T-helper 1 cell treated with Interleukin-12 subunit alpha and Interleukin-12 subunit beta and Interleukin-4 antibody, amounts not matched to agents 30 μg/mL and 1 μg/mL, for 36 hours (primary cell): ENCODE results near the gene ARHGAP26.
A peak's percentile ranks its signal among the peaks of the same experiment; 100 is the strongest.

ENCODE experiments used
- H3K27ac Mint-ChIP-seq: one replicate; pipeline ENCODE4 v1.8.0; 2021; ENCODE audit warnings: mild to moderate bottlenecking, mixed read lengths
- H3K27me3 Mint-ChIP-seq: one replicate; pipeline ENCODE4 v1.8.0; 2021; ENCODE audit warnings: low read depth, mixed read lengths
- H3K36me3 Mint-ChIP-seq: one replicate; pipeline ENCODE4 v1.8.0; 2021; ENCODE audit warnings: low read depth, mixed read lengths
- H3K4me1 Mint-ChIP-seq: one replicate; pipeline ENCODE4 v1.8.0; 2021; ENCODE audit warnings: low read depth, mixed read lengths
- H3K4me3 Mint-ChIP-seq: one replicate; pipeline ENCODE4 v1.8.0; 2021; ENCODE audit warnings: mild to moderate bottlenecking, moderate library complexity, mixed read lengths
- H3K9me3 Mint-ChIP-seq: one replicate; pipeline ENCODE4 v1.8.0; 2021; ENCODE audit warnings: mixed read lengths

Gene ARHGAP26

GRCh38 chr5:142845954-142846398, 75.8 kb downstream of the ARHGAP26 start:
- H3K36me3 Mint-ChIP-seq: peaks cover 2% of the 10 kb centered on the region
- peak overlapping the region; percentile 16 for H3K4me3 Mint-ChIP-seq
- no peaks in the 10 kb centered on the region for H3K9me3 Mint-ChIP-seq
- H3K4me1 Mint-ChIP-seq: peaks cover 33% of the 10 kb centered on the region
- H3K27ac Mint-ChIP-seq: peak overlapping the region; percentile 58
- H3K27me3 Mint-ChIP-seq: no peaks in the 10 kb centered on the region

DNA sequence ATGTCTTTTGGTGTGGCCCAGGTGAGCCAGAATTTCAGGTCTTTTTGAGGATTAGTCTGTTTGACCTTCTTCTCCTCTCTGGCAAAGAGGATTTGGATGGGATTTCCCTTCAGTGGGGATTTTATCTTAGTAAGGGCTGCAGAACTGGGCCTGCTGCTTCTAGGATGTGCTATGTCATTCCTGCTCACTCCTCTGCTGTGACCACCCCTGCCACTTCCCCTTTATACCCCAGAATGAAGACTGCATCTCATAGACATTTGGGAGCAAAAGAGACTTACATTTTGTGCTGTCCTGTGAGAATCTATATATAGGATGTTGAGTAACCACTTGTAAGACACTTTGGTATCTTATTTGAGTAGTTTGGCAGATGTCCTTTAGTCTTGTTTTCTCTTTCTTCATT, 76.2 kb downstream of the ARHGAP26 start:
- H3K4me1 Mint-ChIP-seq: peaks cover 33% of the 10 kb centered on the region

DNA sequence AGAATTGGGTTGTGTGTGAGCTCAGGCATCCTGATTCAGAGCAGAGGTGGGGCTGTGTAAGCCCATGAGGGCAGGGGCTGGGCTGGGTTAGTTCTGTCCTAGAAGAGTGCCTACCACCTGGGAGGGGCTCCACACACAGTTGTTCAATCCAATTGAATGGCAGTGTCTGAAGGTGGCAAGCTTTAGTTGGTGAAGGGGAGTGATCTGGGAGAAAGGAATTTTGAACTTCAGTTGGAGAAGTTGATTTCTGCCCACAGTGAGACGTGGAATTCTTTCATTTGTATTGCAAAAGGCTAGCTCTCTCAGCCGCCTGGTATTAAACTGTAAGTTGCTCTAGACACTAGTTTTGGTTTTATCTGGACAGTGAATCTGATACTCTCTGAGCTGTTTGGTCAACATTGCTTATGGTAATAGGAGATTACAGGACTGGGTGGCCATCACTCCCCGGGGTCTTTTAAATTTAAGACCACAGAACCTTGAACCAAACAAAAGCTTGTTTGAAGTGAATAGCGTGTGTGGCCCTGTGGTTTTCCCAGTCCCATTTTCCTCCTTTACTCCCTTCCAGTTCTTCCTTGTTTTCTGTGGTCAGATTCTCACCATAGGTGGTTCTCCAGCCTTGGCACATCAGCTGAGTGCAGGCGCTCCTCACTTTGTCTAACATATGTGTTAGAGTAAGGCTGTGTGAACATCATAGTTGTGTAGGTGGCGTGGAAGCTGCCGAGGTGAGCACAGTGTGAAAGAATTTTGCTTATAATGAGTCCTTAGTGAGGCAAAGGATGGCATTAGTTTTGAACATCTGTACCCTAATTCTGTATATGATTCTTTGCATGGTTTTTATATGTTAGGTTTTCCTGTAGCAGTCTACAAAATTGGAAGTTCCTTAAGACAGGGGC, 78.0 kb downstream of the ARHGAP26 start:
- Mint-ChIP-seq H3K9me3 (no peaks in the 10 kb centered on the region), H3K4me1 (peaks cover 33% of the 10 kb centered on the region), H3K27me3 (no peaks in the 10 kb centered on the region), H3K4me3 (no peak overlapping the region), H3K36me3 (peaks cover 2% of the 10 kb centered on the region), H3K27ac (no peak overlapping the region)

More for the DNA sequence above, 76.2 kb downstream of the ARHGAP26 start:
- H3K4me3 Mint-ChIP-seq: no peak overlapping the region
- H3K9me3 Mint-ChIP-seq: no peaks in the 10 kb centered on the region
- no peaks in the 10 kb centered on the region for H3K27me3 Mint-ChIP-seq
- peaks cover 2% of the 10 kb centered on the region for H3K36me3 Mint-ChIP-seq
- H3K27ac Mint-ChIP-seq: no peak overlapping the region

- peaks cover 28% of the 10 kb centered on the region for H3K4me1 Mint-ChIP-seq
- peaks cover 2% of the 10 kb centered on the region for H3K36me3 Mint-ChIP-seq
- no peaks in the 10 kb centered on the region for H3K27me3 Mint-ChIP-seq
- H3K4me3 Mint-ChIP-seq: no peak overlapping the region
- peak overlapping the region; percentile 28 for H3K27ac Mint-ChIP-seq
- H3K9me3 Mint-ChIP-seq: no peaks in the 10 kb centered on the region
Observed at GRCh38 chr5:142849466-142849865, 79.3 kb downstream of the ARHGAP26 start.

DNA sequence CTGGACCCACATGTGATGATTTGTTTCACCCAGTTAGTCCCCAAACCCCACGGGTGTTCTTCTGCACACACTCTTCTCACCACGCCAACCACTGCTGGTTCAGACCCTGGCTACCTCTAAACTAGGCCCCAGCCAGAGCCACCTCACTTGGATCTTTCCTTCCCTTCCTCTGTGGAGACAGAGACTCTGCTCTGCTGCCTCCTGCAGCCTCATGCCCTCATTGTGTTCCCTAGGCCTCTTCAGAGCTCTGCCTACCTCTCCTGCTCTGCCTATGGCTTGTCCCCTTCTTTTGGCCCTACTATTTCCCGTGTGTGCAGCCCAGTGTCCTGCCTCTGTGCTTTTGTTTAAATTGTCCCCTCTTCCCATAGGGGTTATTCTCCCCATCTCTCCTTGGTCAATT, 79.7 kb downstream of the ARHGAP26 start:
- H3K36me3 Mint-ChIP-seq: peaks cover 2% of the 10 kb centered on the region
- no peak overlapping the region for H3K4me3 Mint-ChIP-seq
- H3K27ac Mint-ChIP-seq: no peak overlapping the region
- H3K27me3 Mint-ChIP-seq: no peaks in the 10 kb centered on the region
- no peaks in the 10 kb centered on the region for H3K9me3 Mint-ChIP-seq
- H3K4me1 Mint-ChIP-seq: peaks cover 27% of the 10 kb centered on the region

- Mint-ChIP-seq H3K27me3 (no peaks in the 10 kb centered on the region), H3K4me1 (peaks cover 12% of the 10 kb centered on the region), H3K9me3 (no peaks in the 10 kb centered on the region), H3K27ac (no peak overlapping the region), H3K4me3 (no peak overlapping the region), H3K36me3 (peaks cover 2% of the 10 kb centered on the region)
Observed at GRCh38 chr5:142851731-142852130, 81.6 kb downstream of the ARHGAP26 start.

- Mint-ChIP-seq H3K27me3 (no peaks in the 10 kb centered on the region), H3K4me1 (peaks cover 15% of the 10 kb centered on the region), H3K27ac (no peak overlapping the region)
Observed at GRCh38 chr5:142852416-142853198, 82.4 kb downstream of the ARHGAP26 start.

DNA sequence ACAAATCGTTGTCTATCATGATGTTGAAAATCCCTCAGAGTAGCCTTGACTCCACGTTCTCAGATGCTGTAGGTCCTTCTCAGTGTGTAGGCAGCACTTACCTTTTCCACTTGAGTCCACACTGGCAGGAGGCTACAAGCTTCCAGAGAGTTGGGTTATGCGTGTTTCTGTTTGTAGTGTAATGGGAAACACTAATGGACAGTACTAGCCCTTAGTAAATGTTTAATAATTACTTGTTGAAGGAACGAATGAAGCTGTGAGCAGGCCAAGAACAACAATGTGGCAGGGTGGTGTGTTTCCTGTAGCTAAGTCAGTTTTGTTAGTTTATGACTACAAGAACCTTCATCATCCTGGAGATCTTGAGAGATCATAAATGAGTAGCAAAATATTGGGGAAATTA, 83.5 kb downstream of the ARHGAP26 start:
- no peaks in the 10 kb centered on the region for H3K9me3 Mint-ChIP-seq
- H3K4me1 Mint-ChIP-seq: peaks cover 18% of the 10 kb centered on the region
- peaks cover 2% of the 10 kb centered on the region for H3K36me3 Mint-ChIP-seq
- H3K27me3 Mint-ChIP-seq: no peaks in the 10 kb centered on the region
- H3K4me3 Mint-ChIP-seq: no peak overlapping the region
- H3K27ac Mint-ChIP-seq: no peak overlapping the region

More at GRCh38 chr5:142852416-142853198, 82.4 kb downstream of the ARHGAP26 start:
- Mint-ChIP-seq H3K9me3 (no peaks in the 10 kb centered on the region), H3K4me3 (no peak overlapping the region), H3K36me3 (peaks cover 2% of the 10 kb centered on the region)

DNA sequence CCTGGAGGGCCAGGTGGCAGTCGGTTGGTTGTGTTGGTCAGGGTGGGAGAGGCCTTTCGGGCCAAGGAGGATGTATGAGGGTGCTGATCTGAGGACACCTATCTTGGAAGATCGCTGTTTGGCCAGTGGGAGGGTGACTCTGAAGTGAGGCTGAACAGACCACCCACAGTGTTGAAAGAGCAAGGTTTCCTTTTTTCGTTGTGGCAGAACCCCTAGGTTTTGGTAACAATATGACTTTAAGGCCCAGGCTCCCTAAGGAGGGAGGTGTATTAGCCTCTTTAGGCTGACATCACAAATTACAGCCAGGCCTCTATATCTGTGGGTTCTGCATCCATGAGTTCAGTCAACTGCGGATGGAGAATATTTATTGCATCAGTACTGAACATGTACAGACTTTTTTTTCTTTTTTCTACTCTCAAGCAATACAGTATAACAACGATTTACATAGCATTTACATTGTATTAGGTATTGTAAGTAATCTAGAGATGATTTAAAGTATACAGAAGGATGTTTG, 86.1 kb downstream of the ARHGAP26 start:
- no peak overlapping the region for H3K27ac Mint-ChIP-seq
- H3K27me3 Mint-ChIP-seq: no peaks in the 10 kb centered on the region
- no peaks in the 10 kb centered on the region for H3K9me3 Mint-ChIP-seq
- H3K4me1 Mint-ChIP-seq: peaks cover 8% of the 10 kb centered on the region
- no peak overlapping the region for H3K4me3 Mint-ChIP-seq
- H3K36me3 Mint-ChIP-seq: no peaks in the 10 kb centered on the region

- Mint-ChIP-seq H3K9me3 (no peaks in the 10 kb centered on the region), H3K4me3 (no peak overlapping the region), H3K36me3 (no peaks in the 10 kb centered on the region), H3K27ac (no peak overlapping the region), H3K27me3 (no peaks in the 10 kb centered on the region), H3K4me1 (peaks cover 8% of the 10 kb centered on the region)
Observed at GRCh38 chr5:142857405-142857804, 87.2 kb downstream of the ARHGAP26 start.

DNA sequence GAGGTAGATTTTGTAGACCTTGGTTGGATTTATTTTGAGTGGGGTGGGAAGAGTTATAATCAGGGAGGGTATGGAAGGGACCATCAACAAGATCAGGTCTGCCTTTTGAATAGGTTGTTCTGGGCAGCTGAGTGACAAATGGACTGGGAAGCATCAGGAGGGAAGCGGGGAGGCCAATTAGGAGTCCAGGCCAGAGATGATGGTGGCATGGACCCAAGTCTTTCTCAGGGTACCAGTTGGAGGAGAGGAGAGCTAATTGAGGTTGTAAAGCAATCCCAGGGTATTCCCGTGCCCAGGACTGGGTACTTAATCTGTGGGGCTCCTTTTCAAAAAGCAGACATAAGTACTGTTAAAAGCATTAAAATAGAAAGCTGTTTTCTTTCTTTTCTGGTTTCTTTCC, 88.9 kb downstream of the ARHGAP26 start:
- Mint-ChIP-seq H3K27me3 (no peaks in the 10 kb centered on the region), H3K9me3 (no peaks in the 10 kb centered on the region), H3K4me3 (no peak overlapping the region), H3K4me1 (peaks cover 12% of the 10 kb centered on the region), H3K27ac (no peak overlapping the region), H3K36me3 (no peaks in the 10 kb centered on the region)

DNA sequence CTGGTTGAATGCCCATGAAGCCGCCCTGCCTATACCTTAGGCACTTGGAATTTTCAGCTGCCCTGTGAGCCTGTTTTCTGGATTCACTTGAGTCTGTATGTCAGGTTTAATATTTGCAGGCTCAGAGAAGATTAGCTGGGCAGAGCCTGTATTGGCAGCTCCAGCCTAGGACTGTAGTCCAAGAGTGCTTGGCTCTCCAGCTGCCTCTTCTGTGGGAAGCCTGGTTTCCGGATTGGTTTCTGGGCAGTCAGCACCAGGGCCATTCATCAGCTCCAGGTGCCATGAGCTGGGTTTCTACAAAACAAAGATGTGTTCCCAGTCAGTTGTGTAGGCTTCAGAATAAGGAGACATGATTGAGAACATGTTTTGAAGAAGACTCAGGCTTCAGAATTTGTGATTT, 90.1 kb downstream of the ARHGAP26 start:
- H3K4me3 Mint-ChIP-seq: no peak overlapping the region
- H3K27me3 Mint-ChIP-seq: no peaks in the 10 kb centered on the region
- peaks cover 19% of the 10 kb centered on the region for H3K4me1 Mint-ChIP-seq
- no peak overlapping the region for H3K27ac Mint-ChIP-seq
- no peaks in the 10 kb centered on the region for H3K36me3 Mint-ChIP-seq
- H3K9me3 Mint-ChIP-seq: no peaks in the 10 kb centered on the region

DNA sequence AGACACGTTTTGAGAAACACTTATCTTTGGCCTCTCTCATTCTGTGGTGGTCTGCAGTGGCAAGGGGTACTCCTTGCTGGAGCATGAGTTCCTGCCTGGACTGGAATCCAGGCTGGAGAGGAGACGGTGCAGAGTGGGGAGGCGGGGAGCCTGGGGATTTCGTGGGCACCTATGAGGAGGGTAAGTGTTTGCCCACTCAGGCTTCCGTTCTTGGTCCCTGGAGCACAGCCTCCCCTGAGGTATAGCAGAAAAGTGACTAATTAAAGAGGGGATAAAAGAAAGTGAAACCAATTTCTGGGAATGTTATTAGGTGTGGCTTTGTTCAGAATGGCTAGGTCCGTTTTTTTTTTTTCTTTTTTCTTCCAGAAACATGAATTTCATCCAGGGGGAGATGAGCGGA, 90.8 kb downstream of the ARHGAP26 start:
- no peak overlapping the region for H3K4me3 Mint-ChIP-seq
- H3K4me1 Mint-ChIP-seq: peaks cover 19% of the 10 kb centered on the region
- H3K27ac Mint-ChIP-seq: no peak overlapping the region
- H3K27me3 Mint-ChIP-seq: no peaks in the 10 kb centered on the region
- no peaks in the 10 kb centered on the region for H3K36me3 Mint-ChIP-seq
- no peaks in the 10 kb centered on the region for H3K9me3 Mint-ChIP-seq

GRCh38 chr5:142862594-142862993, 92.4 kb downstream of the ARHGAP26 start:
- no peaks in the 10 kb centered on the region for H3K36me3 Mint-ChIP-seq
- no peak overlapping the region for H3K27ac Mint-ChIP-seq
- H3K4me1 Mint-ChIP-seq: peaks cover 21% of the 10 kb centered on the region
- H3K4me3 Mint-ChIP-seq: no peak overlapping the region
- H3K27me3 Mint-ChIP-seq: no peaks in the 10 kb centered on the region
- H3K9me3 Mint-ChIP-seq: no peaks in the 10 kb centered on the region
